Measurements from ENCODE around the gene TBL1XR1. TPM values are rescaled to one million over a fixed set of nuclear protein-coding genes. Genes with fewer than 3 reads are reported as not detected.

TBL1XR1 gene
- total RNA-seq, 2 donors from 2014 or later, result 202 to 226 TPM

DNA sequence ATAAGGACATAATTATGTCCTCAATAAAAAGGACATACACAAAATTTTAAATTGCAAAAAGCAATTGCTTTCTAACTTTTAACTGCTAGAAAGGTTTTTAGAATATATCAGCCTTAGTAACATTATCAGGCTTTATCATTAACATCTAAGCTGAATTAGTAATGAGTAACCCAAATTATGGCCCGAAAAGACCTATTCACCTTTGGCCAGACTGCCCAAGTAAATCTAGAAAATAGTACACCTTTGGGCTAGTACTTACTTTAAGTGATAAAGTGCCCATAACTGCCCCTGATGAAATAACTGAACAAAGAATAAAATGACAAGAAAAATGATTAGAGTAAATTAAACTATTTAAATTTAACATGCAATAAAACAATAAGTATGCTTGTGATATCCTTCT is 117.2 kb downstream of the TBL1XR1 start:
- TF ChIP-seq, protein P1, sequence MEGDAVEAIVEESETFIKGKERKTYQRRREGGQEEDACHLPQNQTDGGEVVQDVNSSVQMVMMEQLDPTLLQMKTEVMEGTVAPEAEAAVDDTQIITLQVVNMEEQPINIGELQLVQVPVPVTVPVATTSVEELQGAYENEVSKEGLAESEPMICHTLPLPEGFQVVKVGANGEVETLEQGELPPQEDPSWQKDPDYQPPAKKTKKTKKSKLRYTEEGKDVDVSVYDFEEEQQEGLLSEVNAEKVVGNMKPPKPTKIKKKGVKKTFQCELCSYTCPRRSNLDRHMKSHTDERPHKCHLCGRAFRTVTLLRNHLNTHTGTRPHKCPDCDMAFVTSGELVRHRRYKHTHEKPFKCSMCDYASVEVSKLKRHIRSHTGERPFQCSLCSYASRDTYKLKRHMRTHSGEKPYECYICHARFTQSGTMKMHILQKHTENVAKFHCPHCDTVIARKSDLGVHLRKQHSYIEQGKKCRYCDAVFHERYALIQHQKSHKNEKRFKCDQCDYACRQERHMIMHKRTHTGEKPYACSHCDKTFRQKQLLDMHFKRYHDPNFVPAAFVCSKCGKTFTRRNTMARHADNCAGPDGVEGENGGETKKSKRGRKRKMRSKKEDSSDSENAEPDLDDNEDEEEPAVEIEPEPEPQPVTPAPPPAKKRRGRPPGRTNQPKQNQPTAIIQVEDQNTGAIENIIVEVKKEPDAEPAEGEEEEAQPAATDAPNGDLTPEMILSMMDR (IDR thresholded peaks at IDR 0.05), result no peak
- H3K27ac ChIP-seq, result no peak overlapping the region
- DNase-seq, result no peak
- H3K4me1 ChIP-seq, result peaks cover 3% of the 10 kb centered on the region
- no peak overlapping the region for H3K4me3 ChIP-seq
- no peaks in the 10 kb centered on the region for H3K27me3 ChIP-seq
- H3K9ac ChIP-seq (ENCODE audit: low read depth in 2 of 2, low read length in 2 of 2), result no peak overlapping the region
- no peaks in the 10 kb centered on the region for H3K9me3 ChIP-seq
- intact Hi-C loops (cut with DNase I), result no loop called here
- H3K36me3 ChIP-seq, result no peaks in the 10 kb centered on the region

- no peak overlapping the region for H3K27ac ChIP-seq
- no peaks in the 10 kb centered on the region for H3K36me3 ChIP-seq
- H3K4me1 ChIP-seq, result peaks cover 3% of the 10 kb centered on the region
- no peak overlapping the region for H3K9ac ChIP-seq (ENCODE audit: low read depth in 2 of 2, low read length in 2 of 2)
- H3K27me3 ChIP-seq, result no peaks in the 10 kb centered on the region
- DNase-seq, result no peak
- H3K4me3 ChIP-seq, result no peak overlapping the region
- intact Hi-C loops (cut with DNase I), result no loop called here
- no peaks in the 10 kb centered on the region for H3K9me3 ChIP-seq
- TF ChIP-seq, protein P1 (IDR thresholded peaks at IDR 0.05), result no peak
Observed at GRCh38 chr3:177079684-177080083, 117.6 kb downstream of the TBL1XR1 start.

GRCh38 chr3:177071496-177072156 is 125.7 kb downstream of the TBL1XR1 start:
- no peak overlapping the region for H3K27ac ChIP-seq
- no peak overlapping the region for H3K4me3 ChIP-seq
- no peaks in the 10 kb centered on the region for H3K9me3 ChIP-seq
- TF ChIP-seq, protein P1 (IDR thresholded peaks at IDR 0.05), result no peak
- no peaks in the 10 kb centered on the region for H3K27me3 ChIP-seq
- H3K4me1 ChIP-seq, result peaks cover 3% of the 10 kb centered on the region
- no peak overlapping the region for H3K9ac ChIP-seq (ENCODE audit: low read depth in 2 of 2, low read length in 2 of 2)
- intact Hi-C loops (cut with DNase I), result no loop called here
- DNase-seq, result no peak
- no peaks in the 10 kb centered on the region for H3K36me3 ChIP-seq

- DNase-seq, result no peak
- H3K4me1 ChIP-seq, result no peaks in the 10 kb centered on the region
- no peaks in the 10 kb centered on the region for H3K36me3 ChIP-seq
- no peak overlapping the region for H3K27ac ChIP-seq
- no peaks in the 10 kb centered on the region for H3K27me3 ChIP-seq
- H3K9ac ChIP-seq (ENCODE audit: low read depth in 2 of 2, low read length in 2 of 2), result no peak overlapping the region
- no peak overlapping the region for H3K4me3 ChIP-seq
- TF ChIP-seq, protein P1 (IDR thresholded peaks at IDR 0.05), result no peak
- no peaks in the 10 kb centered on the region for H3K9me3 ChIP-seq
- intact Hi-C loops (cut with DNase I), result no loop called here
Observed at GRCh38 chr3:177069514-177070329, 127.6 kb downstream of the TBL1XR1 start.

- intact Hi-C loops (cut with DNase I), result no loop called here
Observed at GRCh38 chr3:177068967-177069366, 128.3 kb downstream of the TBL1XR1 start.

More at GRCh38 chr3:177068967-177069366, 128.3 kb downstream of the TBL1XR1 start:
- Histone ChIP-seq H3K4me1 (no peaks in the 10 kb centered on the region), H3K9ac (ENCODE audit: low read depth in 2 of 2, low read length in 2 of 2) (no peak overlapping the region), H3K4me3 (no peak overlapping the region), H3K27me3 (no peaks in the 10 kb centered on the region), H3K9me3 (no peaks in the 10 kb centered on the region), H3K27ac (no peak overlapping the region), H3K36me3 (no peaks in the 10 kb centered on the region)
- DNase-seq, result no peak
- TF ChIP-seq, protein P1 (IDR thresholded peaks at IDR 0.05), result no peak
